Keratinocyte (primary cell): ENCODE data around the gene ATF1.

Experiments
- CTCF ChIP-seq, 3 experiments: IDR thresholded peaks in 1 of 3; conservative IDR thresholded peaks in 1 of 3; optimal IDR thresholded peaks in 1 of 3; 2 replicates in 2 of 3; 3 replicates in 1 of 3; pipeline versions ENCODE3 to v1.5.1; 2011; ENCODE audit warnings: low read length in 3 of 3, mild to moderate bottlenecking in 3 of 3, moderate library complexity in 2 of 3, control low read depth in 1 of 3, inconsistent platforms in 1 of 3; ENCODE audit not compliant: insufficient read depth in 2 of 3; ENCODE audit errors: extremely low read depth in 1 of 3
- EZH2 ChIP-seq: IDR thresholded peaks from one replicate; pipeline ENCODE4 v1.6.1; 2012; ENCODE audit warnings: inconsistent platforms, mild to moderate bottlenecking, low read length, moderate library complexity

- TF ChIP-seq CTCF (optimal IDR thresholded peaks at IDR 0.05 in 1 of 3, IDR thresholded peaks at IDR 0.05 in 1 of 3, conservative IDR thresholded peaks at IDR 0.05 in 1 of 3; ENCODE audit: extremely low read depth in 1 of 3, insufficient read depth in 2 of 3, low read length in 3 of 3) (no peak), EZH2 (no peak)
These were observed 65.0 kb downstream of the ATF1 start for GRCh38 chr12:50828886-50829285.
